ENCODE results near the gene CLSTN1.

The CLSTN1 gene

GRCh38 chr1:9700340-9700739, 123.4 kb downstream of the CLSTN1 start:
- ATAC-seq (ENCODE audit: insufficient read depth, low read depth), result no peak
- DNase-seq, result no peak
- H3K4me1 ChIP-seq (ENCODE audit: insufficient read depth, low read length), result peaks cover 29% of the 10 kb centered on the region
- H3K27me3 ChIP-seq (ENCODE audit: insufficient read depth, low read length, poor library complexity), result no peaks in the 10 kb centered on the region
- H2AFZ ChIP-seq (ENCODE audit: low read depth, low read length), result no peak overlapping the region
- no peak overlapping the region for H3K27ac ChIP-seq (ENCODE audit: low read length)
- no peak overlapping the region for H3K4me3 ChIP-seq (ENCODE audit: low read depth in 1 of 2, low read length in 2 of 2)
- no peak overlapping the region for H3K4me2 ChIP-seq (ENCODE audit: insufficient read depth, low read length)
- TF ChIP-seq CTCF (IDR thresholded peaks at IDR 0.05; ENCODE audit: borderline replicate concordance, extremely low read depth, low read length, poor library complexity, severe bottlenecking) (no peak), EZH2 (IDR thresholded peaks at IDR 0.05; ENCODE audit: borderline replicate concordance, low read depth, low read length, severe bottlenecking) (no peak)
- H4K20me1 ChIP-seq (ENCODE audit: insufficient read depth, low read length), result peaks cover 17% of the 10 kb centered on the region
- no peaks in the 10 kb centered on the region for H3K9me3 ChIP-seq (ENCODE audit: insufficient read depth, low read length, severe bottlenecking)
- H3K36me3 ChIP-seq (ENCODE audit: insufficient read depth, low read length), result peaks cover 46% of the 10 kb centered on the region
- no peak overlapping the region for H3K9ac ChIP-seq (ENCODE audit: low read depth, low read length)
- peaks cover 93% of the 10 kb centered on the region for H3K79me2 ChIP-seq (ENCODE audit: insufficient read depth, low read length)

GRCh38 chr1:9699361-9699760, 124.4 kb downstream of the CLSTN1 start:
- no peak for ATAC-seq (ENCODE audit: insufficient read depth, low read depth)
- H3K36me3 ChIP-seq (ENCODE audit: insufficient read depth, low read length), result peaks cover 55% of the 10 kb centered on the region
- DNase-seq, result no peak
- H2AFZ ChIP-seq (ENCODE audit: low read depth, low read length), result no peak overlapping the region
- no peaks in the 10 kb centered on the region for H3K9me3 ChIP-seq (ENCODE audit: insufficient read depth, low read length, severe bottlenecking)
- no peaks in the 10 kb centered on the region for H3K27me3 ChIP-seq (ENCODE audit: insufficient read depth, low read length, poor library complexity)
- no peak overlapping the region for H3K27ac ChIP-seq (ENCODE audit: low read length)
- no peak overlapping the region for H3K4me3 ChIP-seq (ENCODE audit: low read depth in 1 of 2, low read length in 2 of 2)
- no peak overlapping the region for H3K9ac ChIP-seq (ENCODE audit: low read depth, low read length)
- H3K4me1 ChIP-seq (ENCODE audit: insufficient read depth, low read length), result peaks cover 21% of the 10 kb centered on the region
- H3K4me2 ChIP-seq (ENCODE audit: insufficient read depth, low read length), result no peak overlapping the region
- TF ChIP-seq EZH2 (IDR thresholded peaks at IDR 0.05; ENCODE audit: borderline replicate concordance, low read depth, low read length, severe bottlenecking) (no peak), CTCF (IDR thresholded peaks at IDR 0.05; ENCODE audit: borderline replicate concordance, extremely low read depth, low read length, poor library complexity, severe bottlenecking) (no peak)
- H4K20me1 ChIP-seq (ENCODE audit: insufficient read depth, low read length), result peaks cover 21% of the 10 kb centered on the region
- peaks cover 94% of the 10 kb centered on the region for H3K79me2 ChIP-seq (ENCODE audit: insufficient read depth, low read length)

- DNase-seq (no peak), ATAC-seq (ENCODE audit: insufficient read depth, low read depth) (no peak)
- no peak overlapping the region for H3K4me2 ChIP-seq (ENCODE audit: insufficient read depth, low read length)
- no peaks in the 10 kb centered on the region for H3K9me3 ChIP-seq (ENCODE audit: insufficient read depth, low read length, severe bottlenecking)
- H3K4me3 ChIP-seq (ENCODE audit: low read depth in 1 of 2, low read length in 2 of 2), result no peak overlapping the region
- H3K79me2 ChIP-seq (ENCODE audit: insufficient read depth, low read length), result peaks cover 93% of the 10 kb centered on the region
- no peaks in the 10 kb centered on the region for H3K4me1 ChIP-seq (ENCODE audit: insufficient read depth, low read length)
- peaks cover 51% of the 10 kb centered on the region for H3K36me3 ChIP-seq (ENCODE audit: insufficient read depth, low read length)
- no peak overlapping the region for H2AFZ ChIP-seq (ENCODE audit: low read depth, low read length)
- H3K27me3 ChIP-seq (ENCODE audit: insufficient read depth, low read length, poor library complexity), result no peaks in the 10 kb centered on the region
- no peak overlapping the region for H3K27ac ChIP-seq (ENCODE audit: low read length)
- peaks cover 32% of the 10 kb centered on the region for H4K20me1 ChIP-seq (ENCODE audit: insufficient read depth, low read length)
- TF ChIP-seq EZH2 (IDR thresholded peaks at IDR 0.05; ENCODE audit: borderline replicate concordance, low read depth, low read length, severe bottlenecking) (no peak), CTCF (IDR thresholded peaks at IDR 0.05; ENCODE audit: borderline replicate concordance, extremely low read depth, low read length, poor library complexity, severe bottlenecking) (no peak)
- no peak overlapping the region for H3K9ac ChIP-seq (ENCODE audit: low read depth, low read length)
Measured at GRCh38 chr1:9696793-9697192, 127.0 kb downstream of the CLSTN1 start.

- DNase-seq (no peak), ATAC-seq (ENCODE audit: insufficient read depth, low read depth) (no peak)
- Histone ChIP-seq H2AFZ (ENCODE audit: low read depth, low read length) (no peak overlapping the region), H3K36me3 (ENCODE audit: insufficient read depth, low read length) (peaks cover 51% of the 10 kb centered on the region), H3K4me2 (ENCODE audit: insufficient read depth, low read length) (no peak overlapping the region), H3K4me3 (ENCODE audit: low read depth in 1 of 2, low read length in 2 of 2) (no peak overlapping the region), H3K4me1 (ENCODE audit: insufficient read depth, low read length) (peaks cover 30% of the 10 kb centered on the region), H3K27me3 (ENCODE audit: insufficient read depth, low read length, poor library complexity) (no peaks in the 10 kb centered on the region), H3K79me2 (ENCODE audit: insufficient read depth, low read length) (peaks cover 92% of the 10 kb centered on the region), H3K27ac (ENCODE audit: low read length) (0 out of 2 replicates have a peak overlapping the region, but pooled peaks have one; percentile 26), H3K9me3 (ENCODE audit: insufficient read depth, low read length, severe bottlenecking) (no peaks in the 10 kb centered on the region), H4K20me1 (ENCODE audit: insufficient read depth, low read length) (peaks cover 60% of the 10 kb centered on the region), H3K9ac (ENCODE audit: low read depth, low read length) (no peak overlapping the region)
- TF ChIP-seq EZH2 (IDR thresholded peaks at IDR 0.05; ENCODE audit: borderline replicate concordance, low read depth, low read length, severe bottlenecking), result no peak
- no peak for TF ChIP-seq CTCF (IDR thresholded peaks at IDR 0.05; ENCODE audit: borderline replicate concordance, extremely low read depth, low read length, poor library complexity, severe bottlenecking)
Measured at GRCh38 chr1:9691691-9692090, 132.1 kb downstream of the CLSTN1 start.
